Left renal cortex interstitium (tissue), 4 donors: ENCODE data around the gene PCCA. TPM values are rescaled to one million over a fixed set of nuclear protein-coding genes. Genes with fewer than 3 reads are reported as not detected.

Experiments used
- DNase-seq, 4 donors: peaks; one replicate each; pipeline ENCODE4 v3.0.0-alpha.2; 2013; ENCODE audit warnings: low read depth in 4 of 4, low spot score in 2 of 4, missing footprints in 1 of 4
- polyA plus RNA-seq, 4 donors: library from polyadenylated mRNA; unstranded; fragments of 120-200 nt; gene quantifications; one replicate each; pipeline ENCODE4 v1.2.1, GENCODE V29; 2013; ENCODE audit not compliant: insufficient read length in 4 of 4

Gene PCCA
- polyA plus RNA-seq, 4 donors: 45.1 to 66.6 (median 54.9) TPM

- DNase-seq: no peak
Measured at GRCh38 chr13:100485265-100485664, 396.4 kb downstream of the PCCA start.

GRCh38 chr13:100490692-100491091 is 401.8 kb downstream of the PCCA start:
- DNase-seq: no peak

GRCh38 chr13:100491164-100491842 is 402.4 kb downstream of the PCCA start:
- DNase-seq: no peak

- DNase-seq: no peak
Measured at GRCh38 chr13:100493418-100493817, 404.5 kb downstream of the PCCA start.

- DNase-seq: no peak
Measured at GRCh38 chr13:100495455-100495854, 406.6 kb downstream of the PCCA start.

GRCh38 chr13:100497389-100497788 is 408.5 kb downstream of the PCCA start:
- DNase-seq: no peak

GRCh38 chr13:100502446-100502845 is 413.6 kb downstream of the PCCA start:
- DNase-seq: no peak

GRCh38 chr13:100503622-100504021 is 414.7 kb downstream of the PCCA start:
- no peak for DNase-seq

GRCh38 chr13:100506154-100506553 is 417.3 kb downstream of the PCCA start:
- no peak for DNase-seq

- DNase-seq: no peak
Measured at GRCh38 chr13:100506600-100507422, 417.9 kb downstream of the PCCA start.

- peak in 2 of 4 donors; percentile 53 to 62 for DNase-seq
Measured at GRCh38 chr13:100508455-100508854, 419.6 kb downstream of the PCCA start.

- DNase-seq: no peak
Measured at GRCh38 chr13:100508996-100509395, 420.1 kb downstream of the PCCA start.

GRCh38 chr13:100510208-100510957 is 421.5 kb downstream of the PCCA start:
- DNase-seq: no peak

- no peak for DNase-seq
Measured at GRCh38 chr13:100511466-100511865, 422.6 kb downstream of the PCCA start.

GRCh38 chr13:100512422-100512821 is 423.5 kb downstream of the PCCA start:
- no peak for DNase-seq

GRCh38 chr13:100513171-100513570 is 424.3 kb downstream of the PCCA start:
- no peak for DNase-seq

- DNase-seq: no peak
Measured at GRCh38 chr13:100513987-100514670, 425.2 kb downstream of the PCCA start.

GRCh38 chr13:100514788-100515409 is 426.0 kb downstream of the PCCA start:
- peak in 3 of 4 donors; percentile 51 to 79 (median 58) for DNase-seq

- no peak for DNase-seq
Measured at GRCh38 chr13:100515410-100515800, 426.5 kb downstream of the PCCA start.

GRCh38 chr13:100517135-100517534 is 428.2 kb downstream of the PCCA start:
- DNase-seq: no peak
